Thyroid gland (tissue), 4 donors: Measurements from ENCODE around the gene VRK1.

Source experiments
- CTCF ChIP-seq, 6 experiments: fragments of 200-600 bp in 3 of 6; fragments of 450-650 bp in 3 of 6; sonication (generic) in 3 of 6; IDR thresholded peaks; one replicate each; pipeline ENCODE4 v1.5.1; 2016 to 2019; ENCODE audit warnings: antibody characterized with exemption in 6 of 6, mild to moderate bottlenecking in 2 of 6, inconsistent platforms in 1 of 6, moderate library complexity in 1 of 6
- POLR2A ChIP-seq, 2 donors: fragments of 450-650 bp; IDR thresholded peaks; one replicate each; pipeline ENCODE4 v1.6.1; 2017; ENCODE audit warnings: antibody characterized with exemption in 2 of 2, mild to moderate bottlenecking in 2 of 2, moderate library complexity in 1 of 2

GRCh38 chr14:96821501-96821900, 24.3 kb downstream of the VRK1 start:
- TF ChIP-seq CTCF (IDR thresholded peaks at IDR 0.05) (no peak), POLR2A (IDR thresholded peaks at IDR 0.05) (no peak)
